HG03196 (cell line): ENCODE data around the gene TAOK1.

ENCODE experiments used
- ATAC-seq: cut with Tn5 transposase; IDR thresholded peaks from one replicate; pipeline ENCODE4 v1.9.1; 2021; ENCODE audit not compliant: unreplicated experiment

Gene TAOK1

DNA sequence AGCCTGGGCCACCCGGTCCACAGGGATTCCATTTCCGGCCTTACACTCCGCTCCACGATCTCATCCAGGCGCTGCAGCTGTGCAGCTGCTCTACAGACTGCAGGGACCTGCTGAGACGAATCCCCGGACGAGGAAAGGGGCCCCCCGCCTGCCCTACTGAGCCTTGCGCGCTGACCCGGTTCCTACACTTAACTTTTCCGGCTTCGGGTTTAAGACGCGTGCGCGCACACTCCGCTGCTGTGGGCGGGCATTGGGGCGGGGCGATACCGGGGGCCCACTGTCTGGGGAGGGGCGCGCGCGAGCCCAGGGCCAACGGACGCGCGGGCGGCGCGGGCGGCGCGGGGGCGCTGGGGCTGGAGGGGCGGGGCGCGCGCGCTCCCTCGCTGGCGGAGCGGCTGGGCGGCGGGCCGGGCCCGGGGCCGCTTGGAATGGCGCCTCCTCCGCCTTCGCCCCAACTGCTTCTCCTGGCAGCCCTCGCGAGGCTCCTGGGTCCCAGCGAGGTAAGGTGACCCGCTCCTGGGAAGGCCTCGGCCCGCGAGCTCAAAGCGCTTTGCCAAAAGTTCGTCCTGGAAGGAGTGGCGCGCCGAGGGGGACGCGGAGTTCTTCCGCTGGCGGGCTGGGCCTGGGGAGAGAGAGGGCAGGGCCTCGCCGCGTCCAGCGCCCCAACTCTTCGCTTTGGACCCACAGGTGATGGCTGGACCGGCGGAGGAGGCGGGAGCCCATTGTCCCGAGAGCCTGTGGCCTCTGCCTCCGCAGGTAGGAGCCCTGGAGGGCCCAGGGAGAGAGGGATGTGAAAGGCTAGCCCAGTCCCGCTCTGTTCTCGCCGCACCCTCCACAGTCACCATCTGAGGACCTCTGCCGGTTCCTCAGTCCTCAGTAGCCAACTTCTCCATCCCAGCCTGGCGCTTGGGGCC is 178.4 kb downstream of the TAOK1 start, which contains the start of gene TP53I13:
Gene TP53I13 (plus strand): TSS at position 371 of the 914 bp plus-strand sequence. CDS start 58 bp downstream, at position 429.
- ATAC-seq: peak; percentile 28

DNA sequence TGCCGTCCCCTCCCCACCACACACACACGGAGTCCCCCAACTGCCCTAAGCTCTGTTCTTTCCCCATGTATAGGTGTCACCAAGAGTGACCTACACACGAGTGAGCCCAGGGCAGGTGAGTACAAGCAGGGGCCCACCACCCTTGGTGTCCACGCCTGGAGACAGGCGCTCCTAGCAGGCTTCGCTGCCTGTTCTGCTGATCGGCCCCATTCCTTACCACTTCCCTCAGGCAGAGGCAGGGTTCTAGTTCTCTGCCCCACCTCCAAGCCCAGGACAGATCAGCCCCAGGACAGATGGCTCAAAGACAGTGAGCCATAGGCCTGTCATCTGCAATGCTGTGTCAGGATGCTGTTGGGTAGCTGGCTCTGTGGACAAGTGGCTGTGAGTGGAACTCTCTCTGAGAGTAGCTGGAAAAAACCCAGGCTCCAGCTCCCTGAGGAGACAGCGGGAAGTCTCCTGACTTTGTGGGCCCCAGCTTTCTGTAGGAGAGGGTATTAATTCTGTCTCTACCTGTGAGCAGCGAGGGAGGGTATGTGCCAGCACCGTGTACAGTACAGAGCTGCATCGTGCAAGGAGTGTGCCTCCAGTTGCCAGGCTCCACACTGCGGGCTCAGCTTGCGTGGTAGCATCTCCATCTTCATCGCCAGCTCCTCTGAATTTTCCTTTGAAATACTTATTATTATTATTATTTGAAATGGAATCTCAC is 179.2 kb downstream of the TAOK1 start:
- no peak for ATAC-seq

DNA sequence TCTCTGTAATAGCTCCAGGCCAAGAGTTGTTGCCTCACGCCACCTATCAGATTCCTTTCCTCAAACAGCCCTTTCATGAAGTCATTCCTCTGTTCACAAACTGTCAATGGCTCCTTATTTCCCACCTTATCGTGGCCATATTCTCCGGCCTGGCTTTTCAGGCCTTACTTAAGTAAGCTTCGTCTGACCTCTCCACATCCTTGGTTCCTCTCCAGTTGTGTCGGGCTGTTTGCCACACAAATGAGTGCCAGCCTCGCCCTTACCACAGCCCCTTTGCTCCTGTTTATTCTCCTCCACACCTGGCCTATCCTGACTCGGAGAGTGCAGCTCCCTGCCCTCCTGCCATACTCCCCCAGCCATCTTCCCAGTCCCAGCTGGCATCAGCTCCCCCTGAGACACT is 180.4 kb downstream of the TAOK1 start:
- ATAC-seq: no peak

DNA sequence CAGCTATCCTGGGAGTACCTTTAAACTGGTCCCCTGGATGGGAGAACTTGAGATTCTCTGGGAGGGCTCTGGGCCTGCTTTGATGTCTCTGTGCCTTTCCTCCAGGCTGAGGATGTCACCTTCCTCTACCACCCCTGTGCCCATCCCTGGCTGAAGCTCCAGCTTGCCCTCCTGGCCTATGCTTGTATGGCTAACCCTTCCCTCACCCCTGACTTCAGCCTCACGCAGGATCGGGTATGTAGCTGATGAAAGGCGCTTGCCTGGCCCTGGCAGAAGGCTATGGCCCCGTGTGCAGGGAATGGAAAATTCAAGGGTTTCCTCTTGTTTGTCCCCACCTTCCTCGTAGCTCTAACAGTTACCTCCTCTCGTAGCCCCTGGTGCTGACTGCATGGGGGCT is 181.3 kb downstream of the TAOK1 start:
- no peak for ATAC-seq

DNA sequence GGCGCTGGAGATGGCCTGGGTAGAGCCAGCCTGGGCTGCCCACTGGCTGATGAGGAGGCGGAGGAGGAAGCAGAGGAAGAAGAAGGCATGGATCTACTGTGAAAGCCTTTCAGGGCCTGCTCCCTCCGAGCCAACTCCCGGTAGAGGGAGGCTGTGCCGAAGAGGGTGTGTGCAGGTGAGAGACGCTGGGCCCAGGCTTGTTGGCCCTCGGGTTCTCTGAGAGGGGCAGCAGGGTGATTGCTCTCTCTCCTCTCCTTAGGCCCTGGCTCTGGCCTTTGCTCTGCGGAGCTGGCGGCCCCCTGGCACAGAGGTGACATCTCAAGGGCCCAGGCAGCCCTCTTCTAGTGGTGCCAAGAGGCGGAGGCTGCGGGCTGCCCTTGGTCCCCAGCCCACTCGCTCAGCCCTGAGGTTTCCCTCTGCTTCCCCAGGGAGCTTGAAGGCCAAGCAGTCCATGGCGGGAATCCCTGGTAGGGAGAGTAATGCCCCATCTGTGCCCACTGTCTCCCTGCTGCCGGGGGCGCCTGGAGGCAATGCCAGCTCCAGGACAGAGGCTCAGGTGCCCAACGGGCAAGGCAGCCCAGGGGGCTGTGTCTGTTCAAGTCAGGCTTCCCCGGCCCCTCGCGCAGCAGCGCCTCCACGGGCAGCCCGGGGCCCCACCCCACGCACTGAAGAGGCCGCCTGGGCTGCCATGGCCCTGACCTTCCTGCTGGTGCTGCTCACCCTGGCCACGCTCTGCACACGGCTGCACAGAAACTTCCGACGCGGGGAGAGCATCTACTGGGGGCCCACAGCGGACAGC is 181.9 kb downstream of the TAOK1 start:
- ATAC-seq: no peak

DNA sequence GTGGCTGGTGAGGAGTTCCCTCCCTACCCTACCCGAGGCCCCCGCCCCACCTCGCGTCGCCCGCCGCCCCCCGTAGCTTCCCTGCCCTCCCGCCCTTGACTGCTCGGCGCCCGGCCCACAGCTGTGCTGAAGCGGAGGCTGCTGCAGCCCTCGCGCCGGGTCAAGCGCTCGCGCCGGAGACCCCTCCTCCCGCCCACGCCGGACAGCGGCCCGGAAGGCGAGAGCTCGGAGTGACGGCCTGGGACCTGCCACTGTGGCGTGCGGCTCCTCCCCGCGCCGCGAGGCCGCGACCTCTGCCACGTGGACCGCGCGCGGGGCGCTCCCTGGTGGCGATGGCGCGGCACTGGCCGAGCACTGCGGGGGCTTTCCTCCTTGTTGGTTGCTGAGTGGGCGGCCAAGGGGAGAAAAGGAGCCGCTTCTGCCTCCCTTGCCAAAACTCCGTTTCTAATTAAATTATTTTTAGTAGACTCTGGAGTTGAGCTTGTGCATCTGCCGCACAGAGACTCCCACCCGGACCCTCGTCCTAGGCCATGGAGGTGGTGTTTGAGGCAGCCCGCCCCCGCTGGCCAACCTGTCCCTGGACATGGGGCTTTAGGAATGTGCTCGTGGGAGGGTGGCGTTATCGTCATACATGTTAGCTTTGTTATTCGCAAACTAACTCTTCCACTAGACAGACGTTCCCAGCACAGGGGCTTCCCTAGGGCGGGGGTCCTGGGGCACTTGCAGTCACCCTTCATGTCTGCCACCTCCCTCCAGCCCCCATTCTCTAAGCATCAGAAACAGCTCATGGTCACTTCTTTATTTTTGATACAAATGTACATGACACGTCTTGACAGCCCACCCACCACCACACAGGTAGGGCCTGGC is 182.8 kb downstream of the TAOK1 start:
- ATAC-seq: no peak

DNA sequence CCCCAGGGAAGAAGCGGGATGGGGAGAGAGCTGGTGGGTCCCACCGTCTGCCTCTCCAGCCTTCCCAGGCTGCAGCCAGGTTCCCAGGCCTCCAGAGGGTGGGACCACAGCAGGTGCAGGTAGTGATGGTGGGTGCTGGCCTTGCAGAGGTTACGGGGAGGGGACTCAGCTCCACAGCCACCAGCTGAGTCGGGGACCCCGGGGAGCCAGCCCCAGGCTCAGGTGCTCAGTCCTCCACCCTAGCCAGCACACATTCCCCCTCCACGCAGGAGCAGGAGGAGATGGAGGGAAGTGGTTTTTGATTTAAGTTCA is 183.4 kb downstream of the TAOK1 start:
- no peak for ATAC-seq

DNA sequence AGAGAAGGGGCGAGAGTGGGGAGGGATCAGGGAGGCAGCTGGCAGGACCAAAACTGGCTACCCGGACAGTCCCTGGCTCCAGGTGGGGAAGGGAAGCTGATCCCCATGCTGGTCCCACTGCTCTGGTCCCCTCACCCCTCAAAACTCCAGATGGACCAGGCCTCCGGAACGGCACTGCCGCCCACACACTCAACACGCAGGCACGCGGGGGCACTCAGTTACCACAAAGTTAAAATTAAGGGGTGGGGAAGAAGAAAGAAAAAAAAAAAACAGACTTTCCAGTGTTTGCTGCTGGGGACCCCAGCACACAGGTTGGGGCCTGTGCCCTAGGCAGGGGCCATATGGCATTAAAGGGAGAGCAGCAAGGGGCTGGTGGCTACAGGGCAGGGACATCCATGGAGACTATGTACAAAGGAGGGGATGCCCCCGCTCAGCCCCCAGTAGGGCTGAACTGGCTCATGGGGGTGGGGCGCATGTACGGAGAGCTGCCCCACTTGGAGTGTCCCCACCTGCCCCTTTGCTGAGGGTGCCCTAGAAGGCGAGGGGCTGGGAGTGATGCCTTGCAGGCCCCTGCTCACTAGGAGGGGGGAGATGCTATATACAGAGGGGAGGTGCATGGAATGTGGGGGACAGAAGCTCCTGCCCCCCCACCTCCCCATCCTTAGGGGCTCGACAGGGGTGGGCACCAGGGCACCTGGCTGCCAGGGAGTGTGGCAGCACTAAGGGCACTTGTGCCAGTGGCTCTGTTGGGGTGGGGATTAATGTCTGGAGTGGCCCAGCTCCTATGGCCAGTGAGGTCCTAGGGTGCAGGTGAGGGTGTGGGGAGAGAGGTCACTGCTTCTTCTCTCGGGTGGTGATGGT is 183.9 kb downstream of the TAOK1 start:
- no peak for ATAC-seq

DNA sequence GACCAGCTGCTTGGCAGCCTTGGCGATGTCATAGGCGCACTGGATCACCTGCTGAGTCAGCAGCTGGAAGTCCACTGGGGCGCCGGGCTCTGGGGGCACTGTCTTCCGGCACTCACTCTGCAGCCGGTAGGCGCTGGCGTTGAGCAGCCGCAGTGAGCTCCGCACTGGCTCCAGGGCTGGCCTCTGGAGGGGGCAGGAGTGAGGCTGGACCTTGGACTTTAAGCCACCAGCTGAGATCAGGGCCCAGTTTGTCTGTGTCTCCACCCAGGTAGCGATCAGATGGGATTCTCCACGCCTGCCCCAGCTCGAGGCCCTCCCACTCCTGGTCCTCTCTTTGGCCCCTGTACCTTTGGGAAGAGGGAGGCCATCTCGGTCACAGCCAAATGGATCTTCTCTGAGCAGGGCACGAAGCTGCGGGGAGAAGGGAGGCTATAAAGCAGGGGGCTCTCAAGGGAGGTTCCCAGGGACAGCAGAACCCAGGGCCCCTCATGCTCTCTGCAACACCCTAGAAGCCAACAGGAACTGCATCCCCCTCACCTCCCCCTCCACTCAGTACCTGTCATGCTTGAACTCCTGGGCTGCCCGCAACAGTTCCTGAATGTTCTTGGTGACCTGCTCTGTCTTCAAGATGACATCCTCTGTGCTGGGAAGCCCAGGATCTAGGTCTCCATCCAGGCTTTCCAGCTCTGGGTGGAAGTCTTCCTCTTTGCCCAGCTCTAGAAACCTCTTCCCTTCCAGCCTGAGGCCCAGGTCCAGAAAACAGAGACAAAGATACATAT is 184.8 kb downstream of the TAOK1 start:
- no peak for ATAC-seq

DNA sequence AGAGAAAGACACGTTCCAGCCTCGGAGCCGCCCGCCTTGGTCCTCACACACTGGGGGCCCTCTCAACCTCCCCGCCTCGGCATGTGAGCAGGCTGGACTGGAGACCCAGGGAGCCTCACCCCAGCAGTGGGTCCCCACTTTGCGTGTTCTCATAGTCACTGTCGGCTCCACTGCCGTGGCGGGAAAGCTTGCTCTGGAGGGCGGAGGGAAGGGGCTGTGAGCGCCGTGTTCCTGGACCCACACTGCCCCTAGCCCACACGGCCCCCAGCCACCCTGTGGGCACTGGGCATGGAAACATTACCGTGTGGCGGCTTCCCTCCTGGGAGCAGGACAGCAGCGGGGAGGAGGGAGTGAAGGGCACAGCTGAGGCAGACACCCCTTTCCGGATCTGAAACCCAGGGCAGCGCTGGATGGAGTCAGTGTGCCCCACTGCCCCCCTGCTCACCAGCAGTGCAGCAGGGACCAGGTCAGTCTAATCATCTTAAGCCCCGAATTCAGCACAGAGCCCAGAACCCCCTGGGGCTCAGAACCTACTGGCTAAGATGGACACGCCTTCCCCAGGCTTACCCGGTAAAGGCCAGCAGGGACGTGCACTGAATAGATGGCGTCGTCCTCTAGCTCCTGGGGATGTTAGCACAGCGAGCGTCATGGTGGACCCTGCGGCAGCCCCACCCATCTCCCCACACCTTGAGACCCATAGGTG is 185.5 kb downstream of the TAOK1 start:
- ATAC-seq: no peak

DNA sequence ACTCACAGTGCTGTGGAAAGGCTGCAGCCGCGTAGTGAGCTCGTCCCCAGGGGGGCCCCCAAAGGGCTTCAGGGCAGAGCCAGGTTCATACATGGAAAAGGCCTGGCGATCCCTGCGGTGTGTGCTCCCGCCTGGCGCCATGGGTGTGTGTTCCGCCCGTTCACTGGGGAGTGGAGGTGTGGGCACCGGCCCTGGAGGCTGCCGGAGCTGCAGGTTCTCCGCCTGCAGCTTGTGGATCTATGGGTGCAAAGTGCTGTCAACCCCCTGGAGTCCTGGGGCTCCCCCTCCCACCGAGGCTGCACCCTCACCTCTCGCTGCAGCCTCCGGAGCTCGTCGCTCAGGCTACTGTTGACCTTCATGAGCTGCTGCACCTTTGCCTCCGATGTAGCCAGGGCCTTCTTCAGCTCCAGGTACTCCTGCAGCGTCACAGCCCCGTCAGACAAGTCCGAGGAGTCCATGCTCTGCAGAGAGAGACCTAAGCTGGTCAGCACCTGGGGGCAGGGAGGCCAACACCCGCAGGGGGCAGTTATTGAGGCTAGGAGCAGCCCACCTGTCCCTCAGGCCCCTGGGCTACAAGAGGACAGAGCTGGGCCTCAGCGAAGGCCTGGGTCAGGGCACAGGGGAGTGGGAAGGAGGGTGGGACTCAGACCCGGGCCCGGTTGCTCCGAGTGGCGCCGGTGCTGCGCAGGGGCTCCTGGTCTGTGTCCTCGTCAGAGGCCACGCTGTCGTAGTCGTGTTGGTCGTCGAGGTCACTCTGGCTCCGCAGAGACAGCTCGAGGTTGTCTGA is 186.2 kb downstream of the TAOK1 start:
- no peak for ATAC-seq

DNA sequence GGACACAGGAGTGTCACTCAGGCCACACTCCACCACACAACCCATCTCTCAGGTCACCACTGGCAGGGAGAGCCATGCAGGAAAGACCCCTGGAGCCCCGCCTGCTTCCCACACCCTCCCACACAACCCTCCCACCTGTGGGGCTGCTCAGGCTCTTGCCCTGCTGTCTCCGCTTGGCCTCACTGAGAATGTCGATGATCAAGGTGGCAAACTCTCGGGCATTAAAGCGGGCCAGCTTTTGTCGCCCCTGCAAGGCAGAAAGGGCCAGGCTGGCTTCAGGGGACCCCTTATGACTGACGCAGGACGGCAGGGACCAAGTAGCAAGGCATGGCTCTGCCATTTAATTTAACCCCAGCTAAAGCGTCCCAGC is 186.8 kb downstream of the TAOK1 start:
- no peak for ATAC-seq

DNA sequence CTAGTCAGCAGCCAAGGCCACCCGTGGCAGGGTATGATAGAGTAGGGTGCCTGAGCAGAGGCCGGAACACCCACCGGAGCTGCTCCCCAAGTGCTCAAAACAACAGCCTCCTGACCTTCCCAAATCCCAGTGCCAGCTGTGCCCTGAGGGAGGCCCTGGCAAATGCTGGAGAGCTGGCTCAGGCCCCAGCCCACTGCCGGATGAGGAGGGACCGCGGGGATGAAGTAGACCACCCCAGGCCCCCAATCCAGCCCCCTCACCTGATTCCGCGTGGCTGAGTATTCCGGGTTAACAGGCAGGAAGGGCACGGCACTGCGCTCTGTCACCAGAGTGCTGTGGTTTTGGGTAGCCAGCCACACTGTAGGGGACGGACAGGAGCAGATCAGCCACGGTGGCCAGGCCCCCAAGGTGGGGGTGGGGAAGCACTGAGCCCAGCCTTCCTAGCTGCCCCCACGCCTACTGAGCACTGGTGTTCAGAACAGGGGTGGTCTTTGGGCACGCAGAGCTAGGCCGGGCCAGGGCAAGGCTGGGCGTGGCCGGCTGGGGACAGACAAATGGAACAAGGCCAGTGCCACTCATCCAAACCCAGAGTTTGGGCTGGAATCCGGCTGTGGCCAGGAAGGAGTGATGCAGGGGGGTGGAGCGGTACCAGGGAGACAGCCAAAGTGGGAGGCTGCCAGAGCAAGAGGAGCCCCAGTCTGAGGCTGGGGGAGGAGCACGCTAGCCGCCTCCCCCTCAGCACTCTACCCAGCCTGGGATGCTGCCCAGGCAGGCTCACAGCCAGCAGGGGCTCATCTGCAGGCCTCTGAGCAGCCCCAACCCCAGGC is 187.4 kb downstream of the TAOK1 start:
- ATAC-seq: no peak

DNA sequence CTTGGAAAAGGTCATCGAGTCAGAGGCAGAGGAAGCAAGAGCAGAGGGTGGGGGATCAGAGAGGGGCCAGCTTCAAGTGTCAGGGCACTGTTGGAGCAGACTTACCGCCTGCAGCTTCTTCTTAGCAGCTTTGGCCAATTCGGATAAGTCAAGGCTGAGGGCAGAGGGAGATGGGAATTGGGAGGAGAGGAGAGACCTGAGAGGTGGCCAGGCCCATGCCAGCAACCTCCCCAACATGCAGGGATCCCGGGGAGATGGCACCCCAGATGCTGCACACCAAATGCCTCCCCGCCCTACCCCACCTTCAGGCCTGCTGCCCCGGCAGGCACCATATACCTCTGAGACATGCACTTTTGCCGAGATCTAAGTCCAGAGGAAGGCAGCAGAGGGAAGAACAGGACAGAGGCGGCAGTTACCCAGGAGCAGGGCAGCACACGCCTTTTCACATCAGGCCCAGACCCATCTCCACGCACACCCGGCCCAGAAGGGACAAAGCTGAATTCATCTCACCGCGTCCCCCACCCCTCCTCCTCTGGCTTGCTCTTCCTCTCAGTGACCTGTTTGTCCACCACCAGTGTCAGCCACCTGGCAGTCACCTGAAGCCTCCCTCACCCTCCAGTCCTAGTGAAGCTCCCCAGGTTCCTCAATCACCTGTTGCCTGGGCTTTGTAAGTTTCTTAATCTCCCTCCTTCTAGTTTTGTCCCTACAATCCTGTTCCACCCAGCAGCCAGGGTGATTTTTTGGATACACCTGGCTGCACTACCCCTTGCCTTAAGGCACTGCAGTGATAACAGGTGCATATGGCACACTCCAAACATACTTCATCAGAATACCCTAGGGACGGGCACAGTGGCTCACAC is 188.7 kb downstream of the TAOK1 start:
- ATAC-seq: no peak

DNA sequence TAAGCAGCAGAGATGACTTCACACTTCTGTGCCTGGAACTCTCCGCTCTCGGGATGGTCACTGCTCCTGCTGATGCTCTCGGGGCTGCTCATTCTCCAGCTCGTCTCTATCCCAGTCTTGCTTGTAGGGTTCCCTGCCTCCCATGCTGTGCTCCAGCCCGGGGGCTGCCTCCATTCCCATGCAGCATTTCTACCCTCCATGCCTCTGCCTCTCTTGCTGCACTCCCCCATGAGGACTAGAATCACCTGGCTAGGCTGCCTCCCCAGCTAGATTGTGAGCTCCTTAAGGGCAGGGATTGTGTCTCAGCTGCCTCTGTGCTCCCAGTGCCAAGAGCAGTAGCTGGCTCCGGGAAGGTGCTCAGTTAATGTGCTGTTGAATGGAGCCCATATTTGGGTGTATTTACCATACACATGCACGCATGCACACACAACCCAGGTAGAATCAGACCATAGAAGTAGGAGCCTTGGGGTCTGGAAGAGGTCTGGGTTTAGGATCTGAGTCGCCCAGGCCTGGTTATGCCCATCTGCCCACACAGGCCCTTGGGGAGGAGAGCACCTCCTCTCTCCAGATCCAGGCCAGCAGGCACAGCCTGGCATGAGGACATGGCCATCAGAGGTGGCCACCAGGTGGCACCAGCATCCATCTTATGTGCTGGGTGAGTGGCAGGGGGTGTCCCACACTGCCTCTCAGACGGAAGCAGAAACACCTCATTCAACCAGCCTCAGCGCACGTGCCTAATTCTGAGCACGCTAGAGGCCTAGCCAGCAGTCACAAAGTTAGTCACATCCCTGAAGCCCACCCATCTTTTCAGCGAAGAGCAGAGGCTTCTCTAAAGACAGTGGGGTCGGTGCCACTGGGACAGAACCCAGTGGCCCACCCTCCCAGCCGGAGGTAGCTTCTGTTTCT is 190.0 kb downstream of the TAOK1 start:
- peak; percentile 61 for ATAC-seq
